OCI-LY7 (cell line): ENCODE measurements around the gene PLPP1.

Experiments
- EZH2phosphoT487 ChIP-seq: fragments of 200-600 bp; sonication (generic); IDR thresholded peaks from 2 replicates; pipeline ENCODE4 v1.6.1; 2018; ENCODE audit warnings: low read depth, borderline replicate concordance, mild to moderate bottlenecking, mixed run types, antibody characterized with exemption, low read length, moderate library complexity, mixed read lengths
- TF ChIP-seq, protein P1 (sequence below): fragments of 200-600 bp; sonication (generic); conservative IDR thresholded peaks from 2 replicates; pipeline ENCODE4 v1.5.1; 2014; ENCODE audit warnings: mild to moderate bottlenecking, antibody characterized with exemption, low read length, moderate library complexity, mixed read lengths

DNA sequence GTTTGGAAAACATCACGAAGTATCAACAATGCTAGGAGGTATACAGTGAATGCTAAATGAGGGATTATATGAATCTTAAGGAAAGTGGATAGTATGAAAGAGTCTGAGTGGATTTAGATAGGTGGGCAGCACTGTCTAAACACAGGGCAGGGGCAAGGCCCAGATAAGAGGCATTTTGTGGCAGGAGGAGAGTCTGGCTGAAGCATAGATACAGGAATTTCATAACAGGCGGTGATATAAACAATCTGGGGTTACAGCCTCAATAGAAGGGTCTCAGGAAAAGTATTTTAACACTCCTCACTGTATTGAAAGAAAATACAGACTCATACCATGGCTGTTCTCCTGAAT, 96.9 kb downstream of the PLPP1 start:
- TF ChIP-seq, protein P1, sequence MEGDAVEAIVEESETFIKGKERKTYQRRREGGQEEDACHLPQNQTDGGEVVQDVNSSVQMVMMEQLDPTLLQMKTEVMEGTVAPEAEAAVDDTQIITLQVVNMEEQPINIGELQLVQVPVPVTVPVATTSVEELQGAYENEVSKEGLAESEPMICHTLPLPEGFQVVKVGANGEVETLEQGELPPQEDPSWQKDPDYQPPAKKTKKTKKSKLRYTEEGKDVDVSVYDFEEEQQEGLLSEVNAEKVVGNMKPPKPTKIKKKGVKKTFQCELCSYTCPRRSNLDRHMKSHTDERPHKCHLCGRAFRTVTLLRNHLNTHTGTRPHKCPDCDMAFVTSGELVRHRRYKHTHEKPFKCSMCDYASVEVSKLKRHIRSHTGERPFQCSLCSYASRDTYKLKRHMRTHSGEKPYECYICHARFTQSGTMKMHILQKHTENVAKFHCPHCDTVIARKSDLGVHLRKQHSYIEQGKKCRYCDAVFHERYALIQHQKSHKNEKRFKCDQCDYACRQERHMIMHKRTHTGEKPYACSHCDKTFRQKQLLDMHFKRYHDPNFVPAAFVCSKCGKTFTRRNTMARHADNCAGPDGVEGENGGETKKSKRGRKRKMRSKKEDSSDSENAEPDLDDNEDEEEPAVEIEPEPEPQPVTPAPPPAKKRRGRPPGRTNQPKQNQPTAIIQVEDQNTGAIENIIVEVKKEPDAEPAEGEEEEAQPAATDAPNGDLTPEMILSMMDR, result no peak
- TF ChIP-seq EZH2phosphoT487, result no peak
